Measurements from ENCODE around the gene PSMB5. TPM values are rescaled to one million over a fixed set of nuclear protein-coding genes. Genes with fewer than 3 reads are reported as not detected.
"Not testable (repeated sequence)": the region's sequence is repeated elsewhere in the genome, so short reads cannot be mapped to it uniquely, and the experiment has no call there.

PSMB5 gene
- total RNA-seq, 1 donor from 2014 or later: 103 TPM

- DNase-seq (ENCODE audit: low spot score): no peak
These were observed 19.1 kb downstream of the PSMB5 start for GRCh38 chr14:23015618-23016017.

- DNase-seq (ENCODE audit: low spot score): not testable (repeated sequence)
These were observed 21.0 kb downstream of the PSMB5 start for GRCh38 chr14:23013749-23014054.

GRCh38 chr14:23013054-23013748 lies 21.5 kb downstream of the PSMB5 start:
- DNase-seq (ENCODE audit: low spot score): no peak

GRCh38 chr14:23009939-23010726 lies 24.6 kb downstream of the PSMB5 start, which contains the start of gene C14orf93:
C14orf93 (minus strand) TSS chr14:23010143; CDS start chr14:22999023, 11,120 bp downstream.
- DNase-seq (ENCODE audit: low spot score): peak; percentile 83

- no peak for DNase-seq (ENCODE audit: low spot score)
These were observed 25.2 kb downstream of the PSMB5 start for GRCh38 chr14:23009483-23009938.

GRCh38 chr14:23008831-23009230 lies 25.9 kb downstream of the PSMB5 start:
- no peak for DNase-seq (ENCODE audit: low spot score)

GRCh38 chr14:23006544-23007419 lies 27.9 kb downstream of the PSMB5 start:
- peak; percentile 98 for DNase-seq (ENCODE audit: low spot score)

- DNase-seq (ENCODE audit: low spot score): no peak
These were observed 28.5 kb downstream of the PSMB5 start for GRCh38 chr14:23006188-23006534.

- DNase-seq (ENCODE audit: low spot score): no peak
These were observed 29.1 kb downstream of the PSMB5 start for GRCh38 chr14:23005451-23006187.

GRCh38 chr14:23004274-23004673 lies 30.4 kb downstream of the PSMB5 start:
- not testable (repeated sequence) for DNase-seq (ENCODE audit: low spot score)

- DNase-seq (ENCODE audit: low spot score): no peak
These were observed 32.1 kb downstream of the PSMB5 start for GRCh38 chr14:23002592-23002991.

GRCh38 chr14:23000860-23001259 lies 33.8 kb downstream of the PSMB5 start:
- no peak for DNase-seq (ENCODE audit: low spot score)

- no peak for DNase-seq (ENCODE audit: low spot score)
These were observed 36.2 kb downstream of the PSMB5 start for GRCh38 chr14:22998329-22999012.

GRCh38 chr14:22997676-22998323 lies 36.9 kb downstream of the PSMB5 start:
- DNase-seq (ENCODE audit: low spot score): no peak

- no peak for DNase-seq (ENCODE audit: low spot score)
These were observed 37.7 kb downstream of the PSMB5 start for GRCh38 chr14:22996768-22997654.

- no peak for DNase-seq (ENCODE audit: low spot score)
These were observed 38.6 kb downstream of the PSMB5 start for GRCh38 chr14:22995889-22996625.

- DNase-seq (ENCODE audit: low spot score): no peak
These were observed 39.9 kb downstream of the PSMB5 start for GRCh38 chr14:22994762-22995275.

- DNase-seq (ENCODE audit: low spot score): no peak
These were observed 41.2 kb downstream of the PSMB5 start for GRCh38 chr14:22993517-22993916.

Measured in mucosa of gallbladder (tissue), 1 donor.